Calu3 (cell line): ENCODE results near the gene FBXL12. TPM values are rescaled to one million over a fixed set of nuclear protein-coding genes. Genes with fewer than 3 reads are reported as not detected.
A peak's percentile ranks its signal among the peaks of the same experiment; 100 is the strongest.

ENCODE experiments used
- BruUV-seq: library from RNA; stranded (reverse); fragments of 400-500 nt; replicated peaks from 2 replicates; lab custom pipeline; 2021; lab: Mats Ljungman, UMichigan
- CTCF ChIA-PET: fragments of 300-600 bp; sonication (Branson Sonifier 250); formaldehyde crosslinking; loops from one replicate; lab custom pipeline; 2022; ENCODE audit warnings: antibody characterized with exemption; lab: Charles Lee
- DNase-seq: peaks from one replicate; pipeline ENCODE4 v3.0.0; 2022
- H3K27ac Mint-ChIP-seq: one replicate; pipeline ENCODE4 v1.8.0; 2022; ENCODE audit warnings: mixed read lengths; ENCODE audit not compliant: unreplicated experiment
- H3K27me3 Mint-ChIP-seq: one replicate; pipeline ENCODE4 v1.8.0; 2022; ENCODE audit warnings: mixed read lengths; ENCODE audit not compliant: unreplicated experiment
- H3K36me3 Mint-ChIP-seq: one replicate; pipeline ENCODE4 v1.8.0; 2022; ENCODE audit warnings: mild to moderate bottlenecking, moderate library complexity, mixed read lengths; ENCODE audit not compliant: insufficient read depth, unreplicated experiment
- H3K4me1 Mint-ChIP-seq: one replicate; pipeline ENCODE4 v1.8.0; 2022; ENCODE audit warnings: mild to moderate bottlenecking, low read depth, mixed read lengths; ENCODE audit not compliant: unreplicated experiment
- H3K4me3 Mint-ChIP-seq: one replicate; pipeline ENCODE4 v1.8.0; 2022; ENCODE audit warnings: mild to moderate bottlenecking, low read depth, moderate library complexity, mixed read lengths; ENCODE audit not compliant: unreplicated experiment
- H3K9me3 Mint-ChIP-seq: one replicate; pipeline ENCODE4 v1.8.0; 2022; ENCODE audit warnings: low read depth, mixed read lengths; ENCODE audit not compliant: unreplicated experiment
- intact Hi-C: fragments of 100-400 bp; cut with micrococcal nuclease; formaldehyde crosslinking; loops from one replicate; pipeline ENCODE4 v1.10.0; 2022; ENCODE audit not compliant: unreplicated experiment
- total RNA-seq: library from RNA; stranded (reverse); gene quantifications from 2 replicates; pipeline ENCODE4 v1.2.3, GENCODE V29; 2022
- TF ChIP-seq, protein P1 (sequence below): fragments of 200-600 bp; IDR thresholded peaks from one replicate; pipeline ENCODE4 v1.8.0; 2022; ENCODE audit warnings: antibody characterized with exemption; ENCODE audit not compliant: unreplicated experiment

FBXL12 gene
- total RNA-seq, 1 experiment from 2014 or later = 20.7 TPM

GRCh38 chr19:9801976-9802375 lies 16.9 kb downstream of the FBXL12 start:
- intact Hi-C loops = no loop called here
- H3K9me3 Mint-ChIP-seq = no peaks in the 10 kb centered on the region
- no peak overlapping the region for H3K4me3 Mint-ChIP-seq
- CTCF ChIA-PET = no interaction called here
- no peaks in the 10 kb centered on the region for H3K4me1 Mint-ChIP-seq
- no peaks in the 10 kb centered on the region for H3K27me3 Mint-ChIP-seq
- no TSS peak for BruUV-seq
- no peak for DNase-seq
- TF ChIP-seq, protein P1, sequence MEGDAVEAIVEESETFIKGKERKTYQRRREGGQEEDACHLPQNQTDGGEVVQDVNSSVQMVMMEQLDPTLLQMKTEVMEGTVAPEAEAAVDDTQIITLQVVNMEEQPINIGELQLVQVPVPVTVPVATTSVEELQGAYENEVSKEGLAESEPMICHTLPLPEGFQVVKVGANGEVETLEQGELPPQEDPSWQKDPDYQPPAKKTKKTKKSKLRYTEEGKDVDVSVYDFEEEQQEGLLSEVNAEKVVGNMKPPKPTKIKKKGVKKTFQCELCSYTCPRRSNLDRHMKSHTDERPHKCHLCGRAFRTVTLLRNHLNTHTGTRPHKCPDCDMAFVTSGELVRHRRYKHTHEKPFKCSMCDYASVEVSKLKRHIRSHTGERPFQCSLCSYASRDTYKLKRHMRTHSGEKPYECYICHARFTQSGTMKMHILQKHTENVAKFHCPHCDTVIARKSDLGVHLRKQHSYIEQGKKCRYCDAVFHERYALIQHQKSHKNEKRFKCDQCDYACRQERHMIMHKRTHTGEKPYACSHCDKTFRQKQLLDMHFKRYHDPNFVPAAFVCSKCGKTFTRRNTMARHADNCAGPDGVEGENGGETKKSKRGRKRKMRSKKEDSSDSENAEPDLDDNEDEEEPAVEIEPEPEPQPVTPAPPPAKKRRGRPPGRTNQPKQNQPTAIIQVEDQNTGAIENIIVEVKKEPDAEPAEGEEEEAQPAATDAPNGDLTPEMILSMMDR = no peak
- no peak overlapping the region for H3K27ac Mint-ChIP-seq
- peaks cover 13% of the 10 kb centered on the region for H3K36me3 Mint-ChIP-seq

DNA sequence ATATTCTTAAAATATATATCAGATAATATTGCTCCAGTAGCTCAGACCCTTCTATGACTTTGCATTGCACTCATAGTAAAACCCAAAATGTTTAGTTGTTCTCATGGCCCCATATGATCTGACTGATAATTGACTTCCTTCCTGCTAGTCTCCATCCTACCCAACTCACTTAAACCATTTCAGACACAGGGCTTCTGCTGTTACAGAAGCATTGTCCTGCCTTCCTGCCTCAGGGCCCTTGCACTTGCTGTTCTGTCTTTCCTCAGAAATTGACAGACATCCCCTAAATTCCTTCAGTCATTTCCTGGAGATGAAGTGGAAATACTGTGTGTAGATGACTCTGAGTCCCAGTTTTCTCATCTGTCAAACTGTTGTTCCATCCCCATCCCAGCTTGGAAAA lies 19.7 kb downstream of the FBXL12 start:
- H3K4me3 Mint-ChIP-seq = no peak overlapping the region
- no peaks in the 10 kb centered on the region for H3K27me3 Mint-ChIP-seq
- H3K27ac Mint-ChIP-seq = no peak overlapping the region
- TF ChIP-seq, protein P1 = no peak
- intact Hi-C loops = no loop called here
- H3K36me3 Mint-ChIP-seq = peaks cover 13% of the 10 kb centered on the region
- no peak for DNase-seq
- BruUV-seq = no TSS peak
- H3K4me1 Mint-ChIP-seq = peaks cover 8% of the 10 kb centered on the region
- no peaks in the 10 kb centered on the region for H3K9me3 Mint-ChIP-seq
- CTCF ChIA-PET = no interaction called here

DNA sequence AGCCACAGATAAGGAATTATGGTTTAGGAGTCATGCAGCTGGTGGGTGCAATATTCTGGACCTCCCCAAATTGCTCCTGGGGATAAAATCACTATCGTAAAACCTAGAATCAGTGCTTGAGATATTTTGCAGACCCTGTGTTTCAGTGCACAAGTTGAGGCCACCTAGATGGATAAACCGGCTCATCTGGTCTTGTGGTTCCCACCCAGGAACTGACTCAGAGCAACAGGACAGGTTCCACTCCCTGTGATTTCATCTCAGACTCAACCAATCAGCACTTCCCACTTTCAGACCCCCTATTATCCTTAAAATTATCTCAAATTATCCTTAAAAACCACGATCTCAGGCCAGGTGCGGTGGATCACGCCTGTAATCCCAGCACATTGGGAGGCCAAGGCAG lies 21.0 kb downstream of the FBXL12 start:
- intact Hi-C loops = loop anchor here (2.0 kb wide), 3 partner anchors 211 to 661 kb away; no protein-coding TSS in a partner anchor

GRCh38 chr19:9796113-9796773 lies 22.6 kb downstream of the FBXL12 start:
- peaks cover 8% of the 10 kb centered on the region for H3K4me1 Mint-ChIP-seq
- BruUV-seq = no TSS peak
- no peak overlapping the region for H3K4me3 Mint-ChIP-seq
- no peaks in the 10 kb centered on the region for H3K9me3 Mint-ChIP-seq
- peak overlapping the region; percentile 74 for H3K27ac Mint-ChIP-seq
- intact Hi-C loops = loop anchor here (2.0 kb wide), 3 partner anchors 209 to 659 kb away; no protein-coding TSS in a partner anchor
- peak; percentile 76 for DNase-seq
- H3K27me3 Mint-ChIP-seq = no peaks in the 10 kb centered on the region
- TF ChIP-seq, protein P1 = peak; percentile 61
- CTCF ChIA-PET = no interaction called here
- H3K36me3 Mint-ChIP-seq = peaks cover 23% of the 10 kb centered on the region

More for the DNA sequence above, 21.0 kb downstream of the FBXL12 start:
- no peak overlapping the region for H3K4me3 Mint-ChIP-seq
- BruUV-seq = no TSS peak
- H3K9me3 Mint-ChIP-seq = no peaks in the 10 kb centered on the region
- H3K4me1 Mint-ChIP-seq = peaks cover 8% of the 10 kb centered on the region
- no peak overlapping the region for H3K27ac Mint-ChIP-seq
- TF ChIP-seq, protein P1 = no peak
- DNase-seq = no peak
- CTCF ChIA-PET = interaction anchor here (0.6 kb wide), 1 partner anchor 16 kb away, joined by 3 read pairs; no protein-coding TSS in a partner anchor
- peaks cover 11% of the 10 kb centered on the region for H3K36me3 Mint-ChIP-seq
- H3K27me3 Mint-ChIP-seq = no peaks in the 10 kb centered on the region
